HUES48 (cell line): ENCODE data around the gene SLC39A9.

ENCODE experiments used
- H3K27ac ChIP-seq: one replicate; pipeline ENCODE4 v1.7.0; 2013; ENCODE audit warnings: low read depth, low read length, inconsistent platforms
- H3K27me3 ChIP-seq: 2 replicates; pipeline ENCODE4 v1.6.1; 2013; ENCODE audit warnings: mild to moderate bottlenecking, low read length; ENCODE audit not compliant: control insufficient read depth, insufficient read depth
- H3K36me3 ChIP-seq: 2 replicates; pipeline ENCODE4 v1.6.1; 2013; ENCODE audit warnings: low read length; ENCODE audit not compliant: control insufficient read depth, insufficient read depth
- H3K4me1 ChIP-seq: 2 replicates; pipeline ENCODE4 v1.6.1; 2013; ENCODE audit warnings: mild to moderate bottlenecking, low read length; ENCODE audit not compliant: control insufficient read depth, insufficient read depth
- H3K4me3 ChIP-seq: 2 replicates; pipeline ENCODE4 v1.5.1; 2013; ENCODE audit warnings: mild to moderate bottlenecking, low read depth, low read length
- H3K9ac ChIP-seq: 2 replicates; pipeline ENCODE4 v1.6.1; 2013; ENCODE audit warnings: mild to moderate bottlenecking, low read depth, low read length, moderate library complexity
- H3K9me3 ChIP-seq: 2 replicates; pipeline ENCODE4 v1.6.1; 2013; ENCODE audit warnings: low read length; ENCODE audit not compliant: control insufficient read depth, insufficient read depth

Gene SLC39A9

GRCh38 chr14:69356903-69357543 is 41.5 kb upstream of the SLC39A9 start:
- H3K4me1 ChIP-seq, result no peaks in the 10 kb centered on the region

GRCh38 chr14:69357544-69358200 is 40.8 kb upstream of the SLC39A9 start:
- Histone ChIP-seq H3K4me1 (no peaks in the 10 kb centered on the region), H3K4me3 (no peak overlapping the region), H3K9me3 (no peaks in the 10 kb centered on the region), H3K36me3 (no peaks in the 10 kb centered on the region), H3K27ac (no peak overlapping the region), H3K9ac (no peak overlapping the region), H3K27me3 (no peaks in the 10 kb centered on the region)

More at GRCh38 chr14:69356903-69357543, 41.5 kb upstream of the SLC39A9 start:
- Histone ChIP-seq H3K4me3 (no peak overlapping the region), H3K9me3 (no peaks in the 10 kb centered on the region), H3K9ac (no peak overlapping the region), H3K27ac (no peak overlapping the region), H3K27me3 (no peaks in the 10 kb centered on the region), H3K36me3 (no peaks in the 10 kb centered on the region)

GRCh38 chr14:69358233-69358963 is 40.1 kb upstream of the SLC39A9 start:
- Histone ChIP-seq H3K27me3 (no peaks in the 10 kb centered on the region), H3K9me3 (no peaks in the 10 kb centered on the region), H3K4me1 (no peaks in the 10 kb centered on the region), H3K27ac (no peak overlapping the region), H3K9ac (no peak overlapping the region), H3K4me3 (no peak overlapping the region), H3K36me3 (no peaks in the 10 kb centered on the region)

GRCh38 chr14:69358966-69359365 is 39.5 kb upstream of the SLC39A9 start:
- Histone ChIP-seq H3K4me3 (no peak overlapping the region), H3K9me3 (no peaks in the 10 kb centered on the region), H3K27me3 (no peaks in the 10 kb centered on the region), H3K36me3 (no peaks in the 10 kb centered on the region), H3K4me1 (no peaks in the 10 kb centered on the region), H3K9ac (no peak overlapping the region), H3K27ac (no peak overlapping the region)

- Histone ChIP-seq H3K9ac (no peak overlapping the region), H3K4me3 (no peak overlapping the region), H3K36me3 (no peaks in the 10 kb centered on the region), H3K9me3 (no peaks in the 10 kb centered on the region), H3K4me1 (no peaks in the 10 kb centered on the region), H3K27ac (no peak overlapping the region), H3K27me3 (no peaks in the 10 kb centered on the region)
These were observed 37.9 kb upstream of the SLC39A9 start for GRCh38 chr14:69360438-69361108.

GRCh38 chr14:69363055-69363454 is 35.4 kb upstream of the SLC39A9 start:
- Histone ChIP-seq H3K27me3 (no peaks in the 10 kb centered on the region), H3K9me3 (no peaks in the 10 kb centered on the region), H3K4me1 (no peaks in the 10 kb centered on the region), H3K4me3 (no peak overlapping the region), H3K9ac (no peak overlapping the region), H3K27ac (no peak overlapping the region), H3K36me3 (no peaks in the 10 kb centered on the region)

GRCh38 chr14:69363964-69364363 is 34.5 kb upstream of the SLC39A9 start:
- H3K9ac ChIP-seq, result no peak overlapping the region
- no peaks in the 10 kb centered on the region for H3K27me3 ChIP-seq
- H3K4me3 ChIP-seq, result no peak overlapping the region
- H3K9me3 ChIP-seq, result no peaks in the 10 kb centered on the region
- no peaks in the 10 kb centered on the region for H3K36me3 ChIP-seq
- H3K4me1 ChIP-seq, result no peaks in the 10 kb centered on the region
- H3K27ac ChIP-seq, result no peak overlapping the region

- H3K27ac ChIP-seq, result no peak overlapping the region
- H3K9me3 ChIP-seq, result no peaks in the 10 kb centered on the region
- H3K36me3 ChIP-seq, result no peaks in the 10 kb centered on the region
- no peak overlapping the region for H3K9ac ChIP-seq
- no peak overlapping the region for H3K4me3 ChIP-seq
- no peaks in the 10 kb centered on the region for H3K27me3 ChIP-seq
- H3K4me1 ChIP-seq, result no peaks in the 10 kb centered on the region
These were observed 34.1 kb upstream of the SLC39A9 start for GRCh38 chr14:69364378-69364777.

GRCh38 chr14:69366069-69366468 is 32.4 kb upstream of the SLC39A9 start:
- Histone ChIP-seq H3K27ac (no peak overlapping the region), H3K27me3 (no peaks in the 10 kb centered on the region)

GRCh38 chr14:69366761-69367160 is 31.7 kb upstream of the SLC39A9 start:
- H3K9me3 ChIP-seq, result no peaks in the 10 kb centered on the region
- no peak overlapping the region for H3K9ac ChIP-seq
- H3K27ac ChIP-seq, result no peak overlapping the region
- H3K36me3 ChIP-seq, result no peaks in the 10 kb centered on the region
- H3K4me1 ChIP-seq, result 0 out of 2 replicates have a peak, but pooled peaks cover 2% of the 10 kb centered on the region
- H3K4me3 ChIP-seq, result no peak overlapping the region
- no peaks in the 10 kb centered on the region for H3K27me3 ChIP-seq

More at GRCh38 chr14:69366069-69366468, 32.4 kb upstream of the SLC39A9 start:
- H3K9me3 ChIP-seq, result no peaks in the 10 kb centered on the region
- H3K9ac ChIP-seq, result no peak overlapping the region
- 0 out of 2 replicates have a peak, but pooled peaks cover 2% of the 10 kb centered on the region for H3K4me1 ChIP-seq
- no peaks in the 10 kb centered on the region for H3K36me3 ChIP-seq
- H3K4me3 ChIP-seq, result no peak overlapping the region
